RWPE2 (cell line): ENCODE results near the gene CA6.

Experiments
- ATAC-seq: fragments of 200-7000 bp; cut with Tn5 transposase; 3 replicates; pipeline ENCODE4 v1.9.1; 2021; ENCODE audit warnings: low read depth
- DNase-seq: peaks from one replicate; pipeline ENCODE4 v3.0.0-alpha.2; 2020; ENCODE audit warnings: low spot score
- H3K27ac ChIP-seq: fragments of 450-650 bp; 2 replicates; pipeline ENCODE4 v1.5.1; 2017; ENCODE audit warnings: mild to moderate bottlenecking; ENCODE audit not compliant: poor library complexity, severe bottlenecking
- H3K27me3 ChIP-seq: fragments of 250-450 bp; sonication (Bioruptor Pico); 2 replicates; pipeline ENCODE4 v1.5.1; 2021; ENCODE audit warnings: mild to moderate bottlenecking, moderate library complexity; ENCODE audit not compliant: insufficient read depth, poor library complexity, severe bottlenecking
- H3K36me3 ChIP-seq: fragments of 250-450 bp; sonication (Bioruptor Pico); 2 replicates; pipeline ENCODE4 v1.5.1; 2020; ENCODE audit warnings: low read depth, mild to moderate bottlenecking, moderate library complexity
- H3K4me1 ChIP-seq: fragments of 250-450 bp; sonication (Bioruptor Pico); 2 replicates; pipeline ENCODE4 v1.5.1; 2021; ENCODE audit warnings: mild to moderate bottlenecking, moderate library complexity; ENCODE audit not compliant: insufficient read depth, poor library complexity, severe bottlenecking
- H3K4me3 ChIP-seq: fragments of 250-450 bp; sonication (Bioruptor Pico); 2 replicates; pipeline ENCODE4 v1.5.1; 2021; ENCODE audit warnings: mild to moderate bottlenecking, moderate library complexity; ENCODE audit not compliant: severe bottlenecking
- H3K9me3 ChIP-seq: fragments of 250-450 bp; sonication (Bioruptor Pico); 2 replicates; pipeline ENCODE4 v1.5.1; 2021; ENCODE audit warnings: mild to moderate bottlenecking, moderate library complexity; ENCODE audit not compliant: severe bottlenecking
- TF ChIP-seq, protein P1 (sequence below): fragments of 450-650 bp; IDR thresholded peaks from one replicate; pipeline ENCODE4 v1.5.1; 2017; ENCODE audit warnings: mild to moderate bottlenecking, moderate library complexity; ENCODE audit not compliant: poor library complexity, severe bottlenecking

CA6 gene

DNA sequence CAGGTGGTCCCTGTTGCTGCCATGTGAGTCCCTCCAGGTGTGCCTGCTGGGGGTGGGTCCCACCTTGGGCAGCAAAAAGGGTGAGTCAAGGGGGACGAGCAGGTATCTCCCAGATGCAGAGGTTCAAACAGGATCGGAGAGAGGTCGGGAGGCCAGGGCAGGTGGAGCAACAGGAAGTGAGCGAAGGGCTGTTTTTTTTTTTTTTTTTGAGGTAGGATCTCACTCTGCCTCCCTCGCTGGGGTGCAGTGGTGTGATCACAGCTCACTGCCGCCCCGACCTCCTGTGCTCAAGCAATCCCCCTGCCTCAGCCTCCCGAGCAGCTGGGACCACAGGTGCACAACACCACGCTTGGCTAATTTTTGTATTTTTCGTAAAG lies 41.1 kb downstream of the CA6 start:
- peak overlapping the region; percentile 71 for H3K27ac ChIP-seq

GRCh38 chr1:8987881-8988617 lies 42.4 kb downstream of the CA6 start:
- Histone ChIP-seq H3K4me3 (no peak overlapping the region), H3K9me3 (no peaks in the 10 kb centered on the region), H3K27me3 (no peaks in the 10 kb centered on the region), H3K36me3 (no peaks in the 10 kb centered on the region), H3K4me1 (peaks cover 6% of the 10 kb centered on the region), H3K27ac (peak overlapping the region; percentile 71)
- TF ChIP-seq, protein P1, sequence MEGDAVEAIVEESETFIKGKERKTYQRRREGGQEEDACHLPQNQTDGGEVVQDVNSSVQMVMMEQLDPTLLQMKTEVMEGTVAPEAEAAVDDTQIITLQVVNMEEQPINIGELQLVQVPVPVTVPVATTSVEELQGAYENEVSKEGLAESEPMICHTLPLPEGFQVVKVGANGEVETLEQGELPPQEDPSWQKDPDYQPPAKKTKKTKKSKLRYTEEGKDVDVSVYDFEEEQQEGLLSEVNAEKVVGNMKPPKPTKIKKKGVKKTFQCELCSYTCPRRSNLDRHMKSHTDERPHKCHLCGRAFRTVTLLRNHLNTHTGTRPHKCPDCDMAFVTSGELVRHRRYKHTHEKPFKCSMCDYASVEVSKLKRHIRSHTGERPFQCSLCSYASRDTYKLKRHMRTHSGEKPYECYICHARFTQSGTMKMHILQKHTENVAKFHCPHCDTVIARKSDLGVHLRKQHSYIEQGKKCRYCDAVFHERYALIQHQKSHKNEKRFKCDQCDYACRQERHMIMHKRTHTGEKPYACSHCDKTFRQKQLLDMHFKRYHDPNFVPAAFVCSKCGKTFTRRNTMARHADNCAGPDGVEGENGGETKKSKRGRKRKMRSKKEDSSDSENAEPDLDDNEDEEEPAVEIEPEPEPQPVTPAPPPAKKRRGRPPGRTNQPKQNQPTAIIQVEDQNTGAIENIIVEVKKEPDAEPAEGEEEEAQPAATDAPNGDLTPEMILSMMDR = peak; percentile 93
- no peak for DNase-seq
- ATAC-seq = 0 out of 3 replicates have a peak, but pooled peaks have one; percentile 35

More for the DNA sequence above, 41.1 kb downstream of the CA6 start:
- Histone ChIP-seq H3K4me1 (peaks cover 6% of the 10 kb centered on the region), H3K36me3 (no peaks in the 10 kb centered on the region), H3K9me3 (no peaks in the 10 kb centered on the region), H3K4me3 (no peak overlapping the region), H3K27me3 (no peaks in the 10 kb centered on the region)
- TF ChIP-seq, protein P1 = no peak
- ATAC-seq (no peak), DNase-seq (no peak)

DNA sequence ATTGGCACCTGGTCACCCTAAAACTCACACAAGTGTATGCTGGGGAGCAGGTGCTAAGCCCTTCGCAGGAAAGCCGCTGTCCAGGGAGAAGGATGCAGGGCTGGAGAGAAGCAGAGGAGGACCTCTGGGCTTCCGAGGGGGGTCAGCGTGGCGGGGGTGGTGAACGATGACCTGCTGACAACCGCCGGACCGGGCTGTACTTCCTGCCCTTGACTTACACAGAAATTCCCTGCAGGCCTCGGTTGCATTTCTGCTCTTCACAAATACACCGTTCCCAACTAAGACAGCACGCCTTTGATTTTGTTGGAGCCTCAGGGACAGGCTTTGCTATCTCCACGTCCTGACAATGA lies 42.9 kb downstream of the CA6 start:
- no peak overlapping the region for H3K27ac ChIP-seq
- no peak for DNase-seq
- TF ChIP-seq, protein P1 = no peak
- no peak for ATAC-seq
- H3K9me3 ChIP-seq = no peaks in the 10 kb centered on the region
- H3K4me3 ChIP-seq = no peak overlapping the region
- no peaks in the 10 kb centered on the region for H3K27me3 ChIP-seq
- H3K36me3 ChIP-seq = no peaks in the 10 kb centered on the region
- peaks cover 6% of the 10 kb centered on the region for H3K4me1 ChIP-seq

DNA sequence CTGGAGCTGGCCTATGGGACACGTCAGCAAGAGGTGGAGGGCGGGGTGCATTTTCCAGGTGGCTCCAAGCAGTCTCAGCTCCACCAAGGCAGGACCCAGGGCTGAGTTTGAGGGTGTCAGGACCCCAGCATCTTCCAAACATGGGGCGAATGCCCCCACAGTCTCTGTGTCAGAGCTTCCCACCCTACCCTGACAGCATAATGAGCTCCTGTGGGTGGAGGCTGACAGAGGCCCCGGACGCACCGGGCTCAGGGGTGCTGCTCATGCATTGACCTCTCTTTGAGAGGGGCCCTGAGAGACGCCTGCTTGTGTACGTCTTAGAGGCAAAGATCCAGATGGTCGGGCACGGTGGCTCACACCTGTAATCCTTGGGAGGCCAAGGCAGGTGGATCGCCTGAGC lies 43.4 kb downstream of the CA6 start:
- DNase-seq (no peak), ATAC-seq (no peak)
- H3K27me3 ChIP-seq = no peaks in the 10 kb centered on the region
- H3K36me3 ChIP-seq = no peaks in the 10 kb centered on the region
- H3K9me3 ChIP-seq = no peaks in the 10 kb centered on the region
- TF ChIP-seq, protein P1 = no peak
- H3K4me3 ChIP-seq = no peak overlapping the region
- no peak overlapping the region for H3K27ac ChIP-seq
- H3K4me1 ChIP-seq = peaks cover 6% of the 10 kb centered on the region

GRCh38 chr1:8989821-8990220 lies 44.2 kb downstream of the CA6 start:
- ATAC-seq = no peak
- TF ChIP-seq, protein P1 = no peak
- Histone ChIP-seq H3K27me3 (no peaks in the 10 kb centered on the region), H3K27ac (no peak overlapping the region), H3K4me3 (no peak overlapping the region), H3K36me3 (no peaks in the 10 kb centered on the region), H3K4me1 (peaks cover 6% of the 10 kb centered on the region), H3K9me3 (no peaks in the 10 kb centered on the region)
- DNase-seq = no peak
